ENCODE results near the gene CYLD.

DNA sequence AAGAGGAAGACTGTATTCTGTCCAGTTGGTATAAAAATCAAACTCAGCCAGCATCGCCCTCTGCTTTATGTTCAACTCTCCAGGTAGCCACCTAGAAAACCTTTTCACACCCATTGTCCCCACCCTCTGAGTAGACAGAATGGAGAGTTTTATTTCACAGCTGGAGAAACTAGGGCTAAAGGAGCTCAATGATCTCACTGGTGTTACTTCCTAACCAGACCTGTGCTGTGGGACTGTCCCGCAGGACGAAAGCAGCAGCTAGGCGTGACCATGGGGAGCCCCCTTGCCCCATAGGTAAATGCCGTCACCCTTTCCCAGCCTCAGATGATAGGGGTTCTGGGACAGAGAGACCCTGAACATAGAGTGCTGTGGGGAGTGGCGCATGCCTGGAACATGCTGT lies 67.7 kb downstream of the CYLD start:
- TF ChIP-seq CTCF (IDR thresholded peaks at IDR 0.05) (no peak), POLR2AphosphoS5 (IDR thresholded peaks at IDR 0.05; ENCODE audit: insufficient read depth in 1 of 2, low read depth in 1 of 2) (no peak)

All from vagina (tissue), 2 donors.